Esophagus muscularis mucosa (tissue), 4 donors: ENCODE data around the gene HIRA. TPM values are rescaled to one million over a fixed set of nuclear protein-coding genes. Genes with fewer than 3 reads are reported as not detected.

Experiments used
- DNase-seq: peaks from one replicate; pipeline ENCODE4 v3.0.0-alpha.2; 2017; ENCODE audit errors: extremely low spot score
- H3K27ac ChIP-seq, 4 donors: fragments of 200-600 bp; sonication (generic); replicated peaks in 1 of 4; 1 replicate in 3 of 4; 2 replicates in 1 of 4; pipeline ENCODE4 v1.5.1; 2016 to 2019; ENCODE audit warnings: mild to moderate bottlenecking in 1 of 4
- H3K27me3 ChIP-seq, 4 donors: fragments of 200-600 bp; sonication (generic); one replicate each; pipeline versions ENCODE4 v1.5.1 to v1.6.0; 2016 to 2019
- H3K36me3 ChIP-seq, 4 donors: fragments of 200-600 bp; sonication (generic); one replicate each; pipeline ENCODE4 v1.5.1; 2016 to 2019
- H3K4me1 ChIP-seq, 4 donors: fragments of 200-600 bp; sonication (generic); one replicate each; pipeline ENCODE4 v1.5.1; 2016 to 2019
- H3K4me3 ChIP-seq, 4 donors: fragments of 200-600 bp; sonication (generic); 1 replicate in 2 of 4; 2 replicates in 2 of 4; pipeline ENCODE4 v1.5.1; 2016 to 2019; ENCODE audit warnings: mild to moderate bottlenecking in 4 of 4, moderate library complexity in 1 of 4
- H3K9me3 ChIP-seq, 4 donors: fragments of 200-600 bp; sonication (generic); 1 replicate in 3 of 4; 2 replicates in 1 of 4; pipeline ENCODE4 v1.5.1; 2016 to 2019
- CTCF ChIP-seq, 3 experiments: fragments of 200-600 bp in 2 of 3; fragments of 450-650 bp in 1 of 3; sonication (generic) in 2 of 3; IDR thresholded peaks; one replicate each; pipeline ENCODE4 v1.5.1; 2017 to 2019; ENCODE audit warnings: antibody characterized with exemption in 3 of 3, mild to moderate bottlenecking in 2 of 3, moderate library complexity in 1 of 3
- EP300 ChIP-seq: sonication (generic); formaldehyde crosslinking; IDR thresholded peaks from one replicate; pipeline ENCODE4 v1.6.1; 2017; ENCODE audit warnings: antibody characterized with exemption
- POLR2A ChIP-seq: fragments of 450-650 bp; IDR thresholded peaks from one replicate; pipeline ENCODE4 v1.6.1; 2017; ENCODE audit warnings: antibody characterized with exemption, moderate library complexity, mild to moderate bottlenecking, low read depth
- POLR2AphosphoS5 ChIP-seq, 2 donors: sonication (generic); formaldehyde crosslinking; IDR thresholded peaks; one replicate each; pipeline ENCODE4 v1.6.1; 2017; ENCODE audit warnings: antibody characterized with exemption in 2 of 2
- WGBS: methylation state at CpG from one replicate; pipeline ENCODE4 v1.1.5; 2018; 5-methylcytosine and 5-hydroxymethylcytosine counted together
- intact Hi-C: fragments of 100-400 bp; cut with DNase I; formaldehyde crosslinking; loops from one replicate; pipeline ENCODE4 v1.15.1; 2023
- total RNA-seq, 4 donors: library from RNA; depleted of rRNA; stranded (reverse); fragments of >200 nt; gene quantifications; one replicate each; pipeline versions ENCODE4 v1.1.0 to v1.2.1, GENCODE V29; 2016

The HIRA gene
- total RNA-seq, 4 donors from 2014 or later, result 22.0 to 31.6 (median 26.5) TPM

- TF ChIP-seq CTCF (IDR thresholded peaks at IDR 0.05) (no peak), EP300 (no peak), POLR2A (no peak), POLR2AphosphoS5 (IDR thresholded peaks at IDR 0.05) (no peak)
Observed at GRCh38 chr22:19398652-19399051, 32.9 kb downstream of the HIRA start.

GRCh38 chr22:19398206-19398605, 33.3 kb downstream of the HIRA start:
- intact Hi-C loops, result no loop called here
- Histone ChIP-seq H3K36me3 (peaks cover 40 to 95% (median 81%) of the 10 kb centered on the region in 4 donors), H3K4me1 (no peaks in the 10 kb centered on the region), H3K9me3 (no peaks in the 10 kb centered on the region), H3K27ac (no peak overlapping the region), H3K4me3 (no peak overlapping the region), H3K27me3 (no peaks in the 10 kb centered on the region)
- no peak for DNase-seq
- TF ChIP-seq POLR2AphosphoS5 (IDR thresholded peaks at IDR 0.05) (no peak), POLR2A (no peak), CTCF (IDR thresholded peaks at IDR 0.05) (no peak)
- 92% methylated on average over 6 of the region's 6 CpGs for WGBS

More at GRCh38 chr22:19398652-19399051, 32.9 kb downstream of the HIRA start:
- Histone ChIP-seq H3K36me3 (peaks cover 39 to 91% (median 77%) of the 10 kb centered on the region in 4 donors), H3K9me3 (no peaks in the 10 kb centered on the region), H3K4me3 (no peak overlapping the region), H3K4me1 (no peaks in the 10 kb centered on the region), H3K27ac (no peak overlapping the region), H3K27me3 (no peaks in the 10 kb centered on the region)
- no peak for DNase-seq
- WGBS, result 88% methylated on average over 2 of the region's 2 CpGs
- intact Hi-C loops, result no loop called here

- H3K27me3 ChIP-seq, result no peaks in the 10 kb centered on the region
- DNase-seq, result no peak
- H3K27ac ChIP-seq, result no peak overlapping the region
- intact Hi-C loops, result no loop called here
- H3K36me3 ChIP-seq, result peaks cover 43 to 95% (median 85%) of the 10 kb centered on the region in 4 donors
- H3K4me1 ChIP-seq, result no peaks in the 10 kb centered on the region
- H3K9me3 ChIP-seq, result no peaks in the 10 kb centered on the region
- TF ChIP-seq POLR2AphosphoS5 (IDR thresholded peaks at IDR 0.05) (no peak), POLR2A (no peak), CTCF (IDR thresholded peaks at IDR 0.05) (no peak), EP300 (no peak)
- no peak overlapping the region for H3K4me3 ChIP-seq
- 100% methylated on average over 1 of the region's 3 CpGs for WGBS
Observed at GRCh38 chr22:19397734-19398104, 33.8 kb downstream of the HIRA start.

GRCh38 chr22:19396934-19397733, 34.4 kb downstream of the HIRA start:
- no peaks in the 10 kb centered on the region for H3K9me3 ChIP-seq
- H3K4me3 ChIP-seq, result no peak overlapping the region
- intact Hi-C loops, result no loop called here
- DNase-seq, result no peak
- H3K27me3 ChIP-seq, result no peaks in the 10 kb centered on the region
- no peak overlapping the region for H3K27ac ChIP-seq
- peaks cover 49 to 96% (median 89%) of the 10 kb centered on the region in 4 donors for H3K36me3 ChIP-seq
- no peaks in the 10 kb centered on the region for H3K4me1 ChIP-seq
- 90% methylated on average over 6 of the region's 6 CpGs for WGBS
- TF ChIP-seq POLR2A (no peak), POLR2AphosphoS5 (IDR thresholded peaks at IDR 0.05) (no peak), EP300 (no peak), CTCF (IDR thresholded peaks at IDR 0.05) (no peak)
